Adrenal gland (tissue), 12 donors: ENCODE data around the gene MAP2. TPM values are rescaled to one million over a fixed set of nuclear protein-coding genes. Genes with fewer than 3 reads are reported as not detected.

Experiments used
- DNase-seq, 7 donors: peaks; one replicate each; pipeline ENCODE4 v3.0.0-alpha.2; 2019 to 2020
- H3K27ac ChIP-seq, 5 donors: fragments of 200-600 bp; sonication (generic) in 4 of 5; 1 replicate in 3 of 5; 2 replicates in 2 of 5; pipeline versions ENCODE4 v1.5.1 to v1.8.0; 2016 to 2020; ENCODE audit warnings: mild to moderate bottlenecking in 1 of 5
- H3K27me3 ChIP-seq: fragments of 200-600 bp; 2 replicates; pipeline ENCODE4 v1.8.0; 2021
- H3K36me3 ChIP-seq, 2 donors: fragments of 200-600 bp; replicated peaks in 1 of 2; 1 replicate in 1 of 2; 2 replicates in 1 of 2; pipeline versions ENCODE4 v1.5.1 to v1.8.0; 2018 to 2022
- H3K4me1 ChIP-seq, 2 donors: fragments of 200-600 bp; replicated peaks in 1 of 2; 1 replicate in 1 of 2; 2 replicates in 1 of 2; pipeline versions ENCODE4 v1.5.1 to v1.8.0; 2018 to 2021
- H3K4me3 ChIP-seq, 4 donors: fragments of 200-600 bp; sonication (generic) in 3 of 4; one replicate each; pipeline ENCODE4 v1.5.1; 2016 to 2018
- H3K9me3 ChIP-seq, 3 donors: fragments of 200-600 bp; sonication (generic) in 1 of 3; replicated peaks in 1 of 3; 1 replicate in 2 of 3; 2 replicates in 1 of 3; pipeline versions ENCODE4 v1.5.1 to v1.8.0; 2016 to 2021
- CTCF ChIP-seq, 6 experiments: fragments of 450-650 bp in 4 of 6; fragments of 200-600 bp in 2 of 6; sonication (generic) in 1 of 6; IDR thresholded peaks; 1 replicate in 5 of 6; 2 replicates in 1 of 6; pipeline versions ENCODE4 v1.5.1 to v1.8.0; 2016 to 2021; ENCODE audit warnings: antibody characterized with exemption in 6 of 6, mild to moderate bottlenecking in 2 of 6, moderate library complexity in 1 of 6
- POLR2A ChIP-seq, 2 donors: fragments of 450-650 bp; IDR thresholded peaks; one replicate each; pipeline ENCODE4 v1.6.1; 2017; ENCODE audit warnings: antibody characterized with exemption in 2 of 2, mild to moderate bottlenecking in 2 of 2, moderate library complexity in 1 of 2
- WGBS, 4 donors: extraction: QIAGEN DNeasy Blood & Tissue Kit in 2 of 4; methylation state at CpG; one replicate each; pipeline versions ENCODE4 v1.1.5 to v1.1.7; 2013 to 2017; 5-methylcytosine and 5-hydroxymethylcytosine counted together
- intact Hi-C, 2 donors: fragments of 100-400 bp; cut with DNase I; formaldehyde crosslinking; loops; one replicate each; pipeline versions ENCODE4 v1.14.1 to v1.15.0; 2022 to 2023
- polyA plus RNA-seq, 3 donors: library from polyadenylated mRNA; stranded (reverse); fragments of 200-250 nt in 2 of 3; fragments of 350-450 nt in 1 of 3; fragmentation: Illumina TruSeq in 1 of 3; extraction: RNeasy Lipid Tissue Mini Kit (QIAGEN cat#74804) in 1 of 3; gene quantifications; one replicate each; pipeline ENCODE4 v1.2.3, GENCODE V29; 2013 to 2014
- total RNA-seq, 9 donors: library from RNA; depleted of rRNA in 4 of 9; stranded (reverse); fragments of >200 nt in 4 of 9; fragments of 120-200 nt in 1 of 9; fragmentation: NEBNext Ultra II Directional in 1 of 9; extraction: Animal tissue kit (Norgen Biotek cat#: 25700) in 1 of 9; gene quantifications; one replicate each; pipeline versions ENCODE4 v1.1.0 to v1.2.4, GENCODE V29; 2013 to 2023
- donor health status: healthy with polysubstance abuse.
- donor health status: Bipolar disorder and iron deficiency.
- donor health status: DM: yes; HTN: yes; CAD: no.
- donor health status: DM: no; HTN: no; CAD: no.
- donor health status: DM: no; HTN: no; CAD: no.
- donor health status: DM: yes; HTN: yes; CAD: no.

The MAP2 gene
- total and polyA plus RNA-seq, 12 donors, result 2.2 to 25.5 (median 6.0) TPM

GRCh38 chr2:209685340-209685739 lies 261.5 kb downstream of the MAP2 start:
- intact Hi-C loops, result no loop called here
- no peak for TF ChIP-seq POLR2A (IDR thresholded peaks at IDR 0.05)
- Histone ChIP-seq H3K36me3 (no peaks in the 10 kb centered on the region), H3K27ac (no peak overlapping the region), H3K4me3 (no peak overlapping the region), H3K27me3 (no peaks in the 10 kb centered on the region), H3K4me1 (no peaks in the 10 kb centered on the region), H3K9me3 (no peaks in the 10 kb centered on the region)
- DNase-seq, result no peak
- 57 to 72% (median 63%) methylated on average over 1 of the region's 1 CpG for WGBS, 4 donors

DNA sequence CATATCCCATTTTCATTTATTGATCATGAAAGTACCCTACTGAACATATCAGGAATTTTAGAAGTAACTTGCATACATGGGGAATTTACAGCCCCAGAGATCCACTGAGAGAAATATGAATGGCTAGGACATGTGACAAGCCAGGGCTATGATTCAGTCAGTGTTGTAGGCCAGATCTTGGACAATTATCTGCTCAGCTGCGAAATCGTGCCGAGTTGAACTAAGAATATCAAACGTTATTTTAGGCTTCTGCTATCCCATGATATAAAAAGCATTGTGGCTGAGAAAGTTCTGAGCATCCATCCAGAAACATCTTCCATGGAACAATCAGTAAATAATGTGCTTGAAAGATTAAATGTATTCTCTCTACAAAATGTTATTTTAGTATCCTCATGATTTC lies 262.1 kb downstream of the MAP2 start:
- 60 to 70% (median 61%) methylated on average over 4 of the region's 4 CpGs for WGBS, 4 donors
- no peak for DNase-seq
- H3K27me3 ChIP-seq, result no peaks in the 10 kb centered on the region
- intact Hi-C loops, result no loop called here
- H3K27ac ChIP-seq, result no peak overlapping the region
- no peaks in the 10 kb centered on the region for H3K36me3 ChIP-seq
- no peaks in the 10 kb centered on the region for H3K4me1 ChIP-seq
- H3K4me3 ChIP-seq, result no peak overlapping the region
- TF ChIP-seq POLR2A (IDR thresholded peaks at IDR 0.05), result no peak
- no peak for TF ChIP-seq CTCF (IDR thresholded peaks at IDR 0.05)
- H3K9me3 ChIP-seq, result no peaks in the 10 kb centered on the region

DNA sequence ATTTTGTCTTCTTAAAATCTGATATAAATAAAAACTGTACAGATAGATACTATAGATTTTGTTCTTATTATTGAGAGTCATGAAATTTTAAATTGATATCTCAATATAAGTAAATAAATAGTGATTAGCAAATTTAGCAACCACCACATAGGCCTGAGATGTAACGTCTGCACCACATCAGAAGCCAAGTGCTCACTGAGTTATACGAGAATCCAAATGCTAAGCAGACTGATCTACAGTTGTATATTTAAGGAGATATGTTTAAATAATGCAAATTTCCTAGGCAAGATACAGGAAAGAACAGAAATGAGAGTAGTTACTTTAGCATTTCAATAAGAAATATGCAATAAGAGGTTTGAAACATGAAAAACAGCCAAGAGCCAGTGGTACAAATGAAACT lies 262.6 kb downstream of the MAP2 start:
- DNase-seq, result no peak
- Histone ChIP-seq H3K36me3 (no peaks in the 10 kb centered on the region), H3K9me3 (no peaks in the 10 kb centered on the region), H3K27me3 (no peaks in the 10 kb centered on the region), H3K4me1 (no peaks in the 10 kb centered on the region), H3K27ac (no peak overlapping the region), H3K4me3 (no peak overlapping the region)
- 48 to 86% (median 73%) methylated on average over 2 of the region's 2 CpGs for WGBS, 4 donors
- TF ChIP-seq CTCF (IDR thresholded peaks at IDR 0.05) (no peak), POLR2A (IDR thresholded peaks at IDR 0.05) (no peak)
- intact Hi-C loops, result no loop called here

GRCh38 chr2:209687323-209687969 lies 263.6 kb downstream of the MAP2 start:
- no peak for DNase-seq
- intact Hi-C loops, result no loop called here
- no peak for TF ChIP-seq CTCF (IDR thresholded peaks at IDR 0.05)
- no peak for TF ChIP-seq POLR2A (IDR thresholded peaks at IDR 0.05)
- Histone ChIP-seq H3K4me1 (no peaks in the 10 kb centered on the region), H3K4me3 (no peak overlapping the region), H3K36me3 (no peaks in the 10 kb centered on the region), H3K27me3 (no peaks in the 10 kb centered on the region), H3K27ac (no peak overlapping the region), H3K9me3 (no peaks in the 10 kb centered on the region)
- 85 to 91% (median 86%) methylated on average over 9 of the region's 9 CpGs for WGBS, 4 donors

- H3K9me3 ChIP-seq, result no peaks in the 10 kb centered on the region
- intact Hi-C loops, result no loop called here
- no peak for DNase-seq
- H3K36me3 ChIP-seq, result no peaks in the 10 kb centered on the region
- no peaks in the 10 kb centered on the region for H3K27me3 ChIP-seq
- H3K4me3 ChIP-seq, result no peak overlapping the region
- H3K27ac ChIP-seq, result no peak overlapping the region
- no peaks in the 10 kb centered on the region for H3K4me1 ChIP-seq
- 81 to 93% (median 89%) methylated on average over 2 of the region's 2 CpGs for WGBS, 4 donors
- no peak for TF ChIP-seq CTCF (IDR thresholded peaks at IDR 0.05)
- TF ChIP-seq POLR2A (IDR thresholded peaks at IDR 0.05), result no peak
Observed at GRCh38 chr2:209688385-209688784, 264.5 kb downstream of the MAP2 start.
